GM19099 (cell line): ENCODE results near the gene GET3.

Experiments
- POLR2A ChIP-seq: IDR thresholded peaks from 3 replicates; pipeline ENCODE4 v1.6.1; 2011; ENCODE audit warnings: low read depth; ENCODE audit not compliant: insufficient read length; ENCODE audit errors: extremely low read depth

Gene GET3

DNA sequence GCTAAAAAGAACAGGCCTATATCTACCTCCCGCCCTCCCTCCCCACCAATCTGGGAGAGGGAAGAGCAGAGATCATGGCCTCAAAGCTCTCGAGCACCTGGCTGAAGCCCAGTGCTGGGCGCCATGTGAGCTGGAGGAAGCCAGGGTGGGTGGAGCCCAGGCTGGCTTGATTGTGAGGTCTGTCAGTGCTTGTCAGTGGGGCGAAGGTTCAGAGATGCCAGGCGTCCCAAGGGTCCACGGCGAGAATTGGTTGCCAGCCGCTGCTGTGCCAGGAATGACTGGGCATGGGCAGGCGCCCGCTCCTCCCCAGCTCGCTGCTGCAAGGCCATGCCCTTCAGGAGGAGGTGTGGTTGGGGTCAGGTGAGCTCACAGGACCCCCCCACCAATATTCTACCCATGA, 25.8 kb downstream of the GET3 start:
- TF ChIP-seq POLR2A, result no peak

- no peak for TF ChIP-seq POLR2A
These were observed 27.4 kb downstream of the GET3 start for GRCh38 chr19:12764698-12765097.

GRCh38 chr19:12766051-12766521, 28.8 kb downstream of the GET3 start:
- TF ChIP-seq POLR2A, result no peak

DNA sequence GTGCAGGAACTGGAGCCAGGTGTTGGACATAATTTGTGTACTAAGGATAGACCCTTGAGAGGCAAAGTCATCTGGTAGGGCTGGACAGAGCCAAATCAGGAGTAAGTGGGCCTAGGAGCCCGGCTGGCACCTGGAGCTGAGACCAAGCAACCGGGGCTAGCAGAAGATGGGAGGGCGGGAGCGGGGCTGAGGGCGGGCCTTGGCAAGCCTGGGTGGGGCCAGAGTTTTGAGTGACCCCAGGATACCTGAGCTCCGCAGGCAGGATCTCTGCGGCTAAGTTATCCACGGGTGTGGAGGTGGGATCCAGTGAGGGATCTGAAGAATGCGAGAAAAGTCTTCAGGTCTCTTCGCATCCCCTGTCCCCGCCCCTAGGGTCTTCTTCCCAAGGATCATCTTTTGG, 29.9 kb downstream of the GET3 start:
- TF ChIP-seq POLR2A, result no peak

DNA sequence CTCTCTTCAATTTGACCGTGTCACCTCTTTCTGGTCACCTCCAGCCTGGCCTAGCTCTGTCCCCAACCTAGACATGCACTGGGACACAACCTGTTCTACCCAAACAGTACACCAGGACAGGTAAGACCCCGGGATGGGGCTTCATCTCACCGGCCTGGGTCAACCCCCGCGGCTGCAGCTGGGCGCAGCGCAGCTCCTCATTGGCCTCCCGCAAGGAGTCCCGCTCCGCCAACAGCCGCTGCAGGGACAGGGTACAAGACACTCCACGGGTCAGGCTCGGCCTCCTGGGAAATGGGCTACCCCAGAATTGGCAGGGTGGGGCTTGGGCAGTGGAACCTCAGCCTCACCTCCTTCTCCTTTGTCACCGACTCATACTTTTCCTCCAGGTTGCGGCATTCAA, 30.4 kb downstream of the GET3 start:
- no peak for TF ChIP-seq POLR2A

GRCh38 chr19:12769689-12770088, 32.4 kb downstream of the GET3 start:
- TF ChIP-seq POLR2A, result no peak

- no peak for TF ChIP-seq POLR2A
These were observed 33.6 kb downstream of the GET3 start for GRCh38 chr19:12770922-12771321.

- no peak for TF ChIP-seq POLR2A
These were observed 35.0 kb downstream of the GET3 start for GRCh38 chr19:12772323-12772722.

- no peak for TF ChIP-seq POLR2A
These were observed 36.3 kb downstream of the GET3 start for GRCh38 chr19:12773571-12773970.

GRCh38 chr19:12774588-12775555, 37.6 kb downstream of the GET3 start, which contains the start of gene HOOK2:
Gene HOOK2 (minus strand): TSS chr19:12775552. CDS start chr19:12775449, 103 bp downstream.
- peak; percentile 22 for TF ChIP-seq POLR2A

DNA sequence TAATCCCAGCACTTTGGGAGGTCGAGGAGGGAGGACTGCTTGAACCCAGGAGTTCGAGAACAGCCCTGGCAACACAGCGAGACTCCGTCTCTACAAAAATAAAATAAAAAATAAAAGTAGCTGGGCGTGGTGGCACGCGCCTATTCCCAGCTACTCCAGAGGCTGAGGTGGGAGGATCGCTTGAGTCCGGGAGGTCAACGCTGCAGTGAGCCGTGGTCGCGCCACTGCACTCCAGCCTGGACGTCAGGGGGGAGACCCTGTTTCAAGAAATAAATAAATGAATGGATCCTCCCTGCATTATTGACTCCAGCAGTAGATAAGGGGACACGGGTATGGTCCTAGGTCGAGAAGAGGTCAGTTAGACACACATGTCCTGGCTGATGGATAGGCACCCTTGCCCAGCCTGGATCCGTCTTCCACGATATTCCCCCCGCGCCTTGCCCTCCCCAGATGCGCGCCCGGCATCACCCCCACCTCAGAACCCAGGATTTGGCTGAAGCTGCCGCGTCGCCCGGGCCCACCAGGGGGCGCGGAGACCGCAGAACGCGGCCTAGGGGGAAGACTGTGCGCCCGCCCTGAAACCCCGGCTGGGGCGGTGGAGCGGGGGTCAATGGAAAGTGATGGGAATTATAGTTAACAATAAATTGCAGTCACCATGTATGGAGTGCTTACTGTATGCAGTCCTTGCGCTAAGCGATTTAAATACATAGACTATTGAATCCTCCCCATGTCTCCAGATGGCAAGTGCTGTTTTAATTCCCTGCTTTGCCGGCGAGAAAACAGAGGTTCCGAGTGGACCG, 40.1 kb downstream of the GET3 start:
- no peak for TF ChIP-seq POLR2A

GRCh38 chr19:12778017-12778904, 41.0 kb downstream of the GET3 start:
- peak; percentile 69 for TF ChIP-seq POLR2A

DNA sequence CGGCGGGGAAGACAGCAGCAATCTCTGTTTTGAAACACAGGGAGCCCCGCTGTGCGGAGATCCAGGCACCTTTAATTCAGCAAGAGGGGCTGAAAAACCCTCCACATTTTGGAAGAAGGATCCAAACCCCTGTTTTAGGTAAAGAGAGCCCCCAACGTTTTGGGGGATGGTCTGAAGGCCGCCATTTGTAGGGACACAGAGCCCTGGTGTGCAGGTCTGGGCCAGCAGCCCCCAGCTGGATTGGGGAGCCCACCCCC, 41.5 kb downstream of the GET3 start:
- no peak for TF ChIP-seq POLR2A

- TF ChIP-seq POLR2A, result no peak
These were observed 42.1 kb downstream of the GET3 start for GRCh38 chr19:12779162-12779993.
